HG02885 (cell line): ENCODE results near the gene MRPS27.

Experiments
- ATAC-seq: cut with Tn5 transposase; IDR thresholded peaks from one replicate; pipeline ENCODE4 v1.9.1; 2021; ENCODE audit warnings: mild to moderate bottlenecking; ENCODE audit not compliant: unreplicated experiment, poor library complexity

The MRPS27 gene

DNA sequence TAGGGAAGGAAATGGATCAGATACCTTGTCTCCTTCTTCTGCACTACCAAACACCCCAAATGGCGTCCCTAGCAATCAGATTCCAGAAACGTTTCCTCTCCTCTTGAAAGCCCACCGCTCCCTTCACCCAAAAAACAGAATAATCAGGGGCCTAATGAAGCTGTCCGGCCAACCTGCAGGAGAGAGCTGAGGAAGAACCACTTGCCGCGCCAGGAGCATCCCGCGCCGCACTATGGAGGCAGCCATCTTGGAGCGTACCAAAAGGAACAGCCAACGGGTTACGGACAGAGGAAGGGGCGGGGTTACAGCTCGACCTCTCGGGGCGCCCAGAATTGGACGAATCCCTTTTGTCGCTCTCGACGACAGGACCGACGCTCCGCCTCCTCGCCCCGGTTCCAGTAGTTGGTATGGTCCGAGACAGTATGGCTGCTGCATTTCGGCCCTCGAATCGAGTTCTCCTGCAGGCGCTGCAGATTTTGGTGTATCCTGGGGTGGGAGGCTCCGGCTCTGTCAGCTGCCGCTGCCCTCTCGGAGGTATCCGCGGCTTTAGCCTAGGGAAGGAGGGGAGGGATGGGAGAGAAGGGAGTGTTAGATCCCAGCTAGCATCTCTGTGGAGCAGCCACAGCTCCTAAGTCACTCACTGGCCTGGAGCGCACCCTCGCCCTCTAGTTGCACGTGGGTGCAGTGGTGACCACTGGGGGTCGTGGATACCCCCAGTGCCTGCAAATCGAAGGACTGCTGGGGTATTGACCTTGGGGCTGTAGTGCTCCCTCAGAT is at the start of gene MRPS27, which contains the start of gene PTCD2:
Gene MRPS27 (minus strand): TSS at position 265 of the 777 bp plus-strand sequence. CDS start 19 bp downstream, at position 246.
Gene PTCD2 (plus strand): TSS at position 398 of the 777 bp plus-strand sequence. CDS start 10 bp downstream, at position 408.
- peak; percentile 98 for ATAC-seq

DNA sequence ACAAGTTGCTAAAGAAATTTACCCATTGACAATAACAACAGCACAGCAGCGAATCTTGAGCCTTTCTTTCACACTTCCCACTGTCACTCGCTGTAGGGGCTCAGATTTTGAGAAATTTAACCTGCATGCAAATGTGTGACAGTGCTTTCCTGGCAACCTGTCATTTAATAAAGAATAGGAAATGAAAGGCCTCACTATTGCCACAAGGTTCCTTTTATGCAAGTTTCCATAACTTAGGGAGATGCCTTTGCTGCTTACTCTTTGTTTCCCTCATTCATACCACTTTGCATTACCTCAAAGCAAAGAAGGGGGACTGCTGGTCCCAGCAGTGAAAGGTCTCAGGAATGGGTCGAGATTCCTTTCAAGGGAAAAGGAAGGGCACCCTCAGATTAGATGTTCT is 49.7 kb upstream of the MRPS27 start:
- no peak for ATAC-seq

DNA sequence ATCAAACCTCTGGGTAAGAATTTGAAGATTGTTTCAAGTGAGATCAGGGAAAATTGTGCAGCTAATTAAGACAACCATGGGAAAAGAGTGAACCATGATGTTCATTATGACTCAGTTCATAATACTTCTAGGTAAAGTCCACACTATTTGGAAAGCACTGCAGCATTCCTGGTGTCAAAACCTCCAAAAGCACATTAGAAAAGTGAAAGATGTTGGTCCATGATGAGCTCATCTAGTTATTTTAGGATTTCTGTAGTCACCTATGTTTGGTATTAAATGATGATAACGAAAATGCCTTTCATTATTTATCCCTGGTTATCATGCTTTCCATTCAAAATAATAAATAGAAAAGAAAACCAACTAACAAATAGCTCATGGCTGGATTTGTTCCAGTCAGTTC is 49.3 kb upstream of the MRPS27 start:
- no peak for ATAC-seq

DNA sequence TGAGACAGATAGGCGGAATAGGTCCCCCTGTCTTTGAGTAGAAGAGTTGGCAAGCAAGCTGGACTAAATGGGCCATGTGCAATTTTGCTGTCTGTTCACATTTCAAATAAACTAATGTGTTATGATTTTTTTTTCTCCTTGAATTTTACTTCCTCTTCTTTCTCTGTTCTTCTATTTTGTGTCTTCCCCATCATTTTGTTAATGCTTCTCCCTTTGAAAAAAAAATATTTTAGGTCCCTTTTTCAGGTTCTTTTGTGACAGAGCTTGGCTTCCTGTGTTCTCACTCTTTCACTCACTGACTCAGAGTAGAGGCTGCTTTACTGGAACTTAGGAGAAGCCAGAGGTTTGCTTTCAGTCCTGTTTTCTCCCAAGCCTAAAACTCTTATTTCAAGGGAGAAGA is 48.2 kb upstream of the MRPS27 start:
- ATAC-seq = no peak

DNA sequence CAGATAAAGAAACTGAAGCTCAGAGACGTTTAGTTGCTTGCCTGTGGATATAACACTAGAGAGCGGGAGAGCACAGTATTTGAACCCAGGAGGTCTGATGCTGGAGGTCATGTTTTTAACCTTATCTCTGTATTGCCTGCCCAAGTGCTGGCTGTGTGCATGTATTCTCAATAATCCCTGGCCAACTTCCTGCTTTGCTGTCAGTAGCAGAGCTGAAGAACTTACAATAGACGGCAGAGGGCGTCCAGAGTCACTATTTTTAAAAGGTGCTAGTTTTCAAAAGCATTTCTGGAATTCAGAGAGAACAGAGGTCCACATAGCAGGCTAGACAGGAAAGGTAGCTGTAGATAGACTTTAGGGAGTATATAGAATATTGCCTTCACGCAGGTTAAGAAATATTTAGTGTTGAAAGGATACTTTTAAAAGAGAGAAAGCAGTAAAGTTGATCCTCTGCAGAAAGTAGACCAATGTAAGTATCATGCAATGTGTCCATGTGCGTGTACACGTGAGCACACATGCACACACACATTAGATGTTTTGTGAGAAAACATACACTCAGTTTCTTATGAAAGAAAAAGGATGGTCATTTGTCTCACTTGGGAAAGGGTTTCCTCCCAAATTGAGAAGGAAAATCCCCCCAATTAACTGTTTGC is 46.4 kb upstream of the MRPS27 start:
- peak; percentile 90 for ATAC-seq

DNA sequence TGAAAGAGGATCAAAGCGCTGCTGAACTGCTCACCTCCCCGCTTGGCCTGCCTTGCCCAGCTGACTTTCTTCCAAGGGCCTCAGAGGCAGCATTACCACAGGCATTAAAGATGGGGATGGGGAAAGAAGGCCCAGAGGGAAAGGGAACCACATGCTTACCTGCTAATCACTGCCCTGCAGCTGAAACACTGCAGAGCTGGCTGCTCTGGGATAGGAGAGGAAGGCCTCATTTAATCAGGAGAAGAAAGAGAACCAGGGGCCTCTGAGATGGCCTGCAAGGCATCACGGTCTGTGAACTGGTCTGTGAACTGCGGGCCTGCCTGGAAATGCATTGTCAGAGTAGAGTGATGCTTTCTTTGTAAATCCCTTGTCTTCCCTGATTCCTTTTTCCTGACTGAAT is 44.9 kb upstream of the MRPS27 start:
- ATAC-seq = no peak

DNA sequence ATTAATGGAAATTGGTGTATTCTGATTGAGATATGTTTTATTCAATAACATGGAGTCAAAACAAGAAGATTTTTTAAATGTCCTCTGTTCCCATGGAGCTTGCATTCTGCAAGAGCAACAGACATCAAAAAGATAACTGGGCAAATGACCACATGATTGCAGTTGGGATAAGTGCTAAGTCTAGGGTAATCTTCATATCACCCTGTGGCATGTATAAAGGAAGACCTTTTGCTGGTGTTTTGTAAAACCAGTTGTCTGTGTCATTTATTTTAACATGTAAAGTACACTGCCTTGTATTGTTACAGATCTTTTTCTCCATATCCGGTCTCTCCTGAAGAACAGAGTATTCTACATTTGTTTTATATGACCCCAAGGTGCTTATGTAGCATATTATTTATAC is 44.1 kb upstream of the MRPS27 start:
- ATAC-seq = no peak

DNA sequence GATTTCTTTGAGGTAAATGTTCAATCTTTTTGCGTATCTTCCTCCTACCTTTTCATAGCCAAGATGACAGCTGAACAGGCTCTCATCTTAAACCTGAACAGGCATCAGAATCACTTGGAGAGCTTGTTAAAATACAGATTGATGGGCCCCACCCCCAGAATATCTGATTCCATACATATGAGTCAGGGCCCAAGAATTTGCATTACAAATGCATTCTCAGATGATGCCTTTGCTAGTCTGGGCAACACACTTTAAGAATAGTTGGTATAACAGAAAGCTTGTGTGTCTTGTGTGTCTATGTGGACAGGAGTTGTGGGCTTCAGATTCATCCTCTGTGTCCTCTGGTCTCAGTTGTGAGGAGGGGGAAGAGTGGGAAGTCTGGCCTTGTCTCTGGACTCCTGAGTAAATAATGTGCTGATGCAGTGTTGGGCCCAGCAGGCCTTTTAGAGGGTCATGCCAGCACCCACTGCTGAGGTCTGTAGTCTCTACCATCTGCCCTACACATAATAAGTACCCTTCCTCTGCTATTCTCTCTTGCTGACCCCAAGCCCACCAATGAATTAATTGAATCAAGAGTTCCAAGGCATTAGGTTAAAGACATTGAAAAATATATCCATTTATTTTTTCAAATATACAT is 43.2 kb upstream of the MRPS27 start:
- no peak for ATAC-seq

DNA sequence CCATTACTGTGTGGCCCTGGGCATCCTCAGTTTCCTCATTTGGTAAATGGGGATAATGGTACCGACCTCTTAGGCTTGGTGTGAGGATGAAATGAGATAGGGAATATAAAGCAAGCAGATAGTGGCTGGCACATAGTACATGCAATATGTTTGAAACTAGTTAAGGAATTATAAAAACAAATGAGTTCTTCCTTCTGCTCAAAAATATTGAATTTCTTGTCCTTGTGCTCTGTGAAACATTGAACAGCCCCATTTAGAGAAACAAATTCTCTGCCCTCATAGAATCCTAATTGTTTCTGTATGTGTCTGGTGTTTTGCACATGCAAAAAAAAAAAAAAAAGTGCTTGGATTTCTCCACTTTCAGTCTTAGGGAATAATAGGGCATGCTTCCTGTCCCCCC is 39.8 kb upstream of the MRPS27 start:
- ATAC-seq = no peak

DNA sequence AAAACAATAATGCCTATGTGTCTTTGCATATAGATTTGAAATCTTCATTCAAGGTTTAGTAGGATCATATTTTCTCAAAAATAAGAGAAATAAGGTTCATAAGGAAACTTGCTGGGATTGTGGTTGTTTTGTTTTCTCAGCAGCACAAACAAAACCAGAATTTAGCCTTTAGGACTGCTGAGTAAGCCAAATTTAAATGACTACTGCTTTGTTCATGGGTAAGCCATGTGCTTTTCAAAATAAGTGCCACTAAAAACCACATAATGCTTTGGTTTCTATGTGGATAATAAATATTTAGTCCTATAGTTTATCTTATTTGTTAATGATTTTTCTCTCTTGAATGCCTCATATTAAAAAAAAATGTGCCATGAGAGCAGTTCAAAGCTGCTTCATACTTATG is 38.9 kb upstream of the MRPS27 start:
- no peak for ATAC-seq

DNA sequence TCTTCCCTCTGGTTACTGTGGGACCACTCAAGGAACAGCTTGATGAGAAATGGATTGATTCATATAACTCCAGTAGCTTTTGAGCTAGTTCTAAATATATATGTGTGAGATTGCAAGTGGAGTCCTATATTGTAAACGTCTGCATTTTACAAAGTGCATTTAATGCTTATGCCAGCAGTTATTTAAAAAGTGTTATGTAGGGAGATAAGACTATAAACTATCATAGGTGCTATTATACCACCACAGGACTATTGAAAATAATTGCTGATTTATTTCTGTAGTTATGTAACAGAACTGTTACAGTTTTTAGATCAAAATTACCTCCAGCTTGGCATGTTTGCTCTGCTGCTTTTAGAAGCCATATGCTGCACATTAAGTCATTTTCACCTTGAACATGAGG is 36.3 kb upstream of the MRPS27 start:
- ATAC-seq = no peak

DNA sequence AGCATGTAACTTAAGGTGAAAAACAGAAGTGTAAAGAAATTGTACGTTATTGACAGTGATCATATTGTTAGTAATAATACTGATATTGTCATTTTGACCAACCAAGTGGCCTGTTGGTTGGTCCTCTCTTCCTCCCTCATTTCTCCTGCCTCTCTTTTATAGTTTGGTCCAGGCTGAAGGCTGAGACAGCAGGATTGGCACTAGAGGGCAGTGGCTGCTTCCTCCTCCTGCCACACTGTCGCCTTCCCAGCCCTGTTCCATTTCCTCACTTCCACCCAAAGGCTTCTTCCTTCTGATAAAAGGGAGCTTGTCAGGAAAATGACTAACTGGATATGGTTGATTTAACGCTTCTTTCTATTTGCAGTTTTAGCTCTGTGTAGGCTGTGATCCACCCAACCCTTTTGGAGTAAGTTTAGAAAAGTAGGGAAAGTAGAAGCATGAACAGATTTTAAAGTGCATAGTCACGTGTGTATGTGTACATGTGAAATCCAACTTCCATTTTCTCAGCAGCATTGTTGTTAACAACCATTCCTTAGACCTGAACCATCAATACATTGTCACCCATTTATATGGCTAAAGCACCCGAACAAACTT is 35.8 kb upstream of the MRPS27 start:
- no peak for ATAC-seq

DNA sequence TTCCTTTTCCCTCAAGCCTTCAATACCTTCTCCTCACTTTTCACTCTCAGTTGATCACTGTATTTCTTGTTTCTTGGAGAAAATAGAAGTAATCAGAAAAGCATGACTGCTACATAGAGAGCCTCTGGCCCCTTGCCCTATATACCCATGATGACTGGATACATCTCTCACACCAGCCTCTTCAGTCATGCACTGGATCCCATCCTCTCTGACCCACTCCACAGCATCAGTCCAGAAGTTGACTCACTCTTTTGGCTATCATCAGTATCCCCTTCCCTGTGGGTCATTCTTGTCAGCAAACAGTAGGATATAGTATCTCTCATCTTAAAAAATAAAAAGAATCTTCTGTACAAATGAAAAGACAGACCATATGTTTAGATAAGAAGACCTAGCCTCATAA is 33.0 kb upstream of the MRPS27 start:
- ATAC-seq = no peak

DNA sequence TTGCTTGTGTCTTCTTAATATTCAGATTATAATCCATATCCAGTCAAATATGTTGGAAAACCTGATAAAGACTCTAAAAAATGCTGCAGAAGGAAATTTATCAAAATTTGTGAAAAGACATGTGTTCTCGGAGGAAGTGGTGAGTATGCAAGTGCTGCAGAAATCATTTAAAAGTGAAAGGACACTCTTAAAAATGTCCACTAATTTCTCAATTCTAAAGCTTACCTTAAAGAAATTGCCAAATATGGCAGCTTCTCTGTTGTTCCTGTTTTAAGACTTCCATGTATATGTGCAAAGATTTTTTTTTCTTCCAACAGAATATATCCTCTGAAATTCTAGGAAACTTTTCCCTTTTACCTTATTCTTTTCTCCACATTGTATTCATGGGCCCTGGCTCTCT is 32.6 kb upstream of the MRPS27 start:
- no peak for ATAC-seq

DNA sequence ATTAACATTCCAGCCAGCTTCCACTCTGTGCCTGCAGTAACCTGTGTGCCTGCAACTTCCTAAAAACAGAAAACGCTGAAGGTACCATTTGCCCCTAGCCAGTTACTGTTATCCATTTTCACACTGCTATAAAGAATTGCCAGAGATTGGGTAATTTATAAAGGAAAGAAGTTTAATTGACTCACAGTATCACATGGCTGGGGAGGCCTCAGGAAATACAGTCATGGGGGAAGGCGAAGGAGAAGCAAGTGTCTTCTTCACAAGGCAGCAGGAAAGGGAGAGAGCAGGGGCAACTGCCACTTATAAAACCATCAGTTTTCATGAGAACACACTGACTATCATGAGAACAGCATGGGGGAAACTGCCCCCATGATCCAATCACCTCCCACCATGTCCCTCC is 31.3 kb upstream of the MRPS27 start:
- no peak for ATAC-seq

DNA sequence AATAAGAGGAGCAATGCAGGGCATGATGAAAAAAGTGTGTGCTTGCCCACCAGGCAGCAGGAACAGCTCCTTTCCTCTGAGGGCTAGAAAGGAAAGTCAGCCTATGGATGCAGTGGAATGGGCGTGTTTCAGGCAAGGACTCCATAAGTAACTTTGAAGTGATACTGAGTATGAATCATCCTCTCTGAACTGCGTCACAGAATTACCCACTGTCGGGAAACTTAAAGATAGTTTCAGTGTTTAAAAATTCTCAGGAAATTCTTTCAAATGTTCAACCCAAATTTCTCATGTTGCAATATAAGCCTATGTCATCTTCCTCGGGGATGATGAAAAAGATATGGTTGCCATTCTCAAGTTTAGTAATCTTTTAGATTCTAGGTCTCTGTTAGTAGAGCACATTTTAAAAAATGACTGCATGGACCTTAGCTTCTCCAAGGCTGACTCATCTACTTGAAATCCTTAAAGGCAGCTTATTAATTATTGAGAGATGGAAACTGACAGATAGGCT is 27.8 kb upstream of the MRPS27 start:
- ATAC-seq = no peak

DNA sequence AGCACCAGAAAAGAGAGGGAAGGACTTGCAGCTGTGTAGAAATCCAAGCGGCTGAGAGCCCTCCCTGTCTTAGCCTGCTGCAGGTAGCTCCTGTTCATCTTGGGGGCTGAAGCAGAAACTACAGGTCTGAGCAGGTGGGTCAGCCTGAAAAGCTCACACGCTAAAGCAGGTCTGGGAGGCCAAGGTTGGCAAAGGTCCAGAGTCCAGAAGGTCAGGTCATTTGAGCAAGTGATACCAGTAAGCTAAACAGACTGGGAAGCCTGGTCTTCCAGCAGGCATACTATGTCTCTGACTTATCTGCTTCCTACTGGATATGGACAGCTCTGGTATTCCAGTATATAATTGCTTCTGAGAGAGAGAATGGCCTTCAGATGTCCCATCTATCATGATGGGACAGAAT is 26.4 kb upstream of the MRPS27 start:
- ATAC-seq = no peak

DNA sequence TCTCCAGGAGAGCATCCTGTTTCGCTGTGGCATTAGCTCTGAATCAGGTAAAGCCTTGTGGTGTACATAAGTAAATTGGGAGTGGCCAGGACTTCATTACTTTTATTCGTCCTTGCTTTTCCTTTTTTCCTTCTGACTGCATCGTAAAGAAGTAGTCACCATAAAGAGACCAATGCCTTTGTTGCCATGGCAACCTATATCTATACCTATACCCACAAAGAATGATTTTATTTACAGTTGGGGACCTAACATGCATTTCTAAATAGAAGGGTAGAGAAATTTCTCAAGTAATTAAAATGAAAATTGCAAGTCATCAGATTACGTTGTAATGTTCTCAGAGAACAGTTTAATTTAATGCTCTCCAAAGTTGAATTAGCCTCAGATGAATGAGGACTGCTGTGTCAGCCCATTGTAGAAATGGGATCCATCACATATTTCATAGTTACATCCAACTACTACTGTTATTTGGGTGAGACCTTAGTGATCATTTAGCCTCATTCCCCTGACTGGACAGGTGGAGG is 18.7 kb upstream of the MRPS27 start:
- ATAC-seq = no peak

DNA sequence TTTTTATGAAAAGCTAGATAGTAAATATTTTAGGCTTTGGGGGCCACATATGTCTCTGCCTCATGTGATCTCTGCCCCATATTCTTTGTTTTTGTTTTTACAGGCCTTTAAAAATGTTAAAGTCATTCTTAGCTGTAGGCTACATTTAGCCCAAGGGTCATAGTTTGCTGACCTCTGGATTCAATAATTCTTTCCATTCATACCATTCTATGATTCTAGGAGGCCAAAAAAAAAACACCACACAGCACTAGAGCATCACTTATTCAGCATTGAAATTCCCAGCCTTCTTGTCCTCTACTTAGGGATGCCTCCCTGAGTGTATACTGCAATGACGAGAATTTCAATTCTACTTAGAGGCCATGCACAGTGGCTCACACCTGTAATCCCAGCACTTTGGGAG is 17.1 kb upstream of the MRPS27 start:
- no peak for ATAC-seq

DNA sequence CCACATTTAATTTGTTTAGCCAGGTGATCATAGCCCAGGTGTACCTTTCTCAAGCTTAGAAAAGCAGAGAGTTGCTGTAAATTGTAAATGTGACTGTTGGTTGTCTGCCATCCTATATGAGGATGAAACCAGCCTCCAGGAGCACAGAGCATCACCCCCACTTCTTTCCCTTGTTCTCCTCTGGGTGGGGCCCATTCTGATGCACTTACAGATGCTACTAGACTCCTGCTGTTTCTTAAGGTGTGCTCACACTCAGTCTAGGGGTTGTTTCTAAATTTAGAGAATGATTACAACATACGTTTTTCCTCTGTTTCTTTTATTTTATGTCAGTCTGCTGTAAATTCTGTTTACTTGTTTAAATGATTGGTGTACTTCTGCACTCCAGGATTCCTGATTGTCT is 10.7 kb upstream of the MRPS27 start:
- ATAC-seq = no peak

DNA sequence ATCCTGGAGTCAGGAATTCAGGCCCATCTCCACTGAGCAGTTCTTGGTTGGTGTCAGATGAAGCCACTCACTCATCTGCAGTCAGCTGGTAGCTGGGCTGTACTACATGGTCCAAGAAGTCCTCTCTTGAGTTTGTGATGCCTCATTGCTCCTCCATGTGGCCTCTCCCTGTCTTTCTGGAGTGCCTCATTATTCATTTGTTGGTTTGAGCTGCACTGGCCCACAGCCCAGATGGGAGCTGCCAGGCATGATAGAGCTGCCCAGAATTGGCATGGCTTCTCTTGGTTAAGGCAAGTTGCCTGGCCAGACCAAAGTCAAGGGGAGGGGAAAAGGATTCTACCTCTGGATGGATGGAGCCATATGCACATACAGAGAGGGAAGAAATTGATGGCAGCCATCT is 8.1 kb upstream of the MRPS27 start:
- ATAC-seq = no peak
